ENCODE measurements around the gene KIAA1328. TPM values are rescaled to one million over a fixed set of nuclear protein-coding genes. Genes with fewer than 3 reads are reported as not detected.

The KIAA1328 gene
- total RNA-seq, 1 donor from 2014 or later: 11.6 TPM

DNA sequence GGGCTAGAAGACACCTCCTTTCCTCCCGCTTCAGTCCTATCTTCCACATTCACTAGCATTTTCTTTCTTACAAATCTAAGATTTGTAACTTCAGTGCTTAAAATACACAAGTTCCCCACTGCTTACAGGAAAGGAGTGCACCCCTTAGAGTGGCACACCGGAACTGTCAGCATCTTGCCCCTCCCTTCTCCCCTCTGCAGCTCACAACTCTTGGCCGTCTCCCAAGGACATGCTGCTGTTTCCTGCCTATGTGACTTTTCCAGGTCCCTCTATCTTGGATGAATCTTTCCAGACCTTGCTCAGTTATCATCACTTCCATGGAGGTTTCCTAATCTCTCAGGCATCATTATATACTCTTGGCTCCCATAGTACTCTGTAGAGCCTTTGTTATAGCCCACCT, 401.8 kb downstream of the KIAA1328 start:
- no peaks in the 10 kb centered on the region for H3K9me3 Mint-ChIP-seq
- TF ChIP-seq, protein P1, sequence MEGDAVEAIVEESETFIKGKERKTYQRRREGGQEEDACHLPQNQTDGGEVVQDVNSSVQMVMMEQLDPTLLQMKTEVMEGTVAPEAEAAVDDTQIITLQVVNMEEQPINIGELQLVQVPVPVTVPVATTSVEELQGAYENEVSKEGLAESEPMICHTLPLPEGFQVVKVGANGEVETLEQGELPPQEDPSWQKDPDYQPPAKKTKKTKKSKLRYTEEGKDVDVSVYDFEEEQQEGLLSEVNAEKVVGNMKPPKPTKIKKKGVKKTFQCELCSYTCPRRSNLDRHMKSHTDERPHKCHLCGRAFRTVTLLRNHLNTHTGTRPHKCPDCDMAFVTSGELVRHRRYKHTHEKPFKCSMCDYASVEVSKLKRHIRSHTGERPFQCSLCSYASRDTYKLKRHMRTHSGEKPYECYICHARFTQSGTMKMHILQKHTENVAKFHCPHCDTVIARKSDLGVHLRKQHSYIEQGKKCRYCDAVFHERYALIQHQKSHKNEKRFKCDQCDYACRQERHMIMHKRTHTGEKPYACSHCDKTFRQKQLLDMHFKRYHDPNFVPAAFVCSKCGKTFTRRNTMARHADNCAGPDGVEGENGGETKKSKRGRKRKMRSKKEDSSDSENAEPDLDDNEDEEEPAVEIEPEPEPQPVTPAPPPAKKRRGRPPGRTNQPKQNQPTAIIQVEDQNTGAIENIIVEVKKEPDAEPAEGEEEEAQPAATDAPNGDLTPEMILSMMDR (conservative IDR thresholded peaks at IDR 0.05): no peak
- H3K4me1 Mint-ChIP-seq (ENCODE audit: unreplicated experiment): no peaks in the 10 kb centered on the region
- H3K36me3 Mint-ChIP-seq: peaks cover 4% of the 10 kb centered on the region
- H3K4me3 Mint-ChIP-seq: no peak overlapping the region
- H3K27ac Mint-ChIP-seq: no peak overlapping the region
- no peaks in the 10 kb centered on the region for H3K27me3 Mint-ChIP-seq
- DNase-seq (ENCODE audit: extremely low spot score, unreplicated experiment): no peak

DNA sequence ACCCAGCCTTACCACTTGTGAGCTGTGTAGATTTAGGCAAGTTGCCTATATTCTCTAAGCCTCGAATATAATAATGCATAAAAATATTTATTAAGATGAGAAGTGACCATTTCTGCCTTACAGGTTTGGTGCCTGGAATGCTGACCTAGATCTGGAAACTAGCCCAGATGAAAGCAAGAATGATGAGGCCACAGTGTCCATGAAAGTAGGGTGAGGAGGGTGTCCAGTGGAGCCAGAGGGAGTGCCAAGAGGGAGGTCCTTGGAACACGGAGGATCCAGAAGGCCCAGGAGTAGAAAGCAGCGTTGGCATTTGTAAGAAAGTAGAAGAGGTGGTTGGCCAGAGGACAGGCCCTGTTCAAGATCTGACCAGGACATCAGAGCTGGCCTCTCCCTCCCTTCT, 402.3 kb downstream of the KIAA1328 start:
- no peak for DNase-seq (ENCODE audit: extremely low spot score, unreplicated experiment)
- Mint-ChIP-seq H3K27ac (no peak overlapping the region), H3K4me3 (no peak overlapping the region), H3K36me3 (peaks cover 4% of the 10 kb centered on the region), H3K9me3 (no peaks in the 10 kb centered on the region), H3K27me3 (no peaks in the 10 kb centered on the region), H3K4me1 (ENCODE audit: unreplicated experiment) (no peaks in the 10 kb centered on the region)
- TF ChIP-seq, protein P1 (conservative IDR thresholded peaks at IDR 0.05): no peak

DNA sequence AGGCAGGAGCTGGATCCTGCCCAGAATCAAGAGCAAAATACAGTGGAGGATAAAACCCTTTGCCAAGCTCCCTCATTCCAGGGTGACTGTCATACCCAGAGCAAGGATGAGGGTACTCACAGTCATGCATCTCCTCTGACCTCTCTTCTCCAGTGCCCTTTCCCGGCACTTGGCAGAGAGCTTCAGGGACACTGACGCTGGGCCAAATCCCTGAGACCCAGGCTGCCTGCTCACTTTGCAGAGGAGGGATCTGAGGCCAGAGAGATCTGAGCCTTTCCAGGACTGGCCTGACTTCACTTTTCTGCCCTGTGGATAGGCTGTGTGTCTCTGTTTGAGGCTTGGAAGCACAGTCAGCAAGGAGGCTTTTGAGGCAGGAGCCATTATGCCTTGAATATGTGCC, 406.7 kb downstream of the KIAA1328 start:
- H3K27me3 Mint-ChIP-seq: peaks cover 5% of the 10 kb centered on the region
- no peaks in the 10 kb centered on the region for H3K36me3 Mint-ChIP-seq
- peaks cover 4% of the 10 kb centered on the region for H3K4me1 Mint-ChIP-seq (ENCODE audit: unreplicated experiment)
- H3K27ac Mint-ChIP-seq: no peak overlapping the region
- no peak for DNase-seq (ENCODE audit: extremely low spot score, unreplicated experiment)
- H3K9me3 Mint-ChIP-seq: no peaks in the 10 kb centered on the region
- TF ChIP-seq, protein P1 (conservative IDR thresholded peaks at IDR 0.05): no peak
- H3K4me3 Mint-ChIP-seq: no peak overlapping the region

DNA sequence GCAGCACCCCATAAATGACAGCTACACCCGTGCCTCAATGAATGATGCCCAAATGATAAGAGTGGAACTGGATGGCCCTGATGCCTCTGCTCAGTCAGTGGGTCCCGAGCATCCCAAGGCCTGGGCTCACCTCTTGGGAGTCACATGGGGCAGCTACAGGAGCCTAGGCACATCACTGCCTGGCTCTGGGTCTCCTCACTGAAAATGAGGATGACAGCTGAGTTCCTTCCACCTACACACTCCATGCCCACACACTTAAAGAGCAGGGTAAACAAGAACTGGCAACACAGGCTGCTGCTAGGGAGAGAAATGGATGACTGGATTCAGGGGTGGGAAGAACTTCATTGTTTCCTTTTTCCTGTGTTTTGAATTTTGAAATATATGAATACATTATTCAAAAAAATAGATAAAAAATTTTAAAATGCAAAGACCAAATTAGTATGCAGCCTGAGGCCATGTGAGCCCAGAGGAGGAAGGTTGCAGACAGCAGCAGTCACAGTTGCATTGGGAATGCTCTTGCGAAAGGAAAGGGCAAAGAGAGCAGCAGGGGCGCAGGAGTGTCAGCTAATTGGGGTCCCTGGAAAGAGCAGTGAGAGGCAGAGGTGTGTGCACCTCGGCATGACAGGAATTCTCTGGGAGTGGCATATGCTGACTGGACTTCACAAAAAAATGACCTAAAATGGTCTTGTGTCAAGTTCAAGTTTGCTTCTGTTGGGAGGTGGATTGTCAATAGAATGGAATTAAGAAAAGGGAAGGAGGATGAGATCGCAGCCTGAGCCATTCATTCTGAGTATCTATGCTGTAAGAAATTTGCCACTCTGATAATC, 409.6 kb downstream of the KIAA1328 start:
- Mint-ChIP-seq H3K4me1 (ENCODE audit: unreplicated experiment) (peaks cover 13% of the 10 kb centered on the region), H3K27me3 (peaks cover 13% of the 10 kb centered on the region), H3K9me3 (no peaks in the 10 kb centered on the region), H3K36me3 (no peaks in the 10 kb centered on the region), H3K27ac (no peak overlapping the region), H3K4me3 (no peak overlapping the region)
- no peak for DNase-seq (ENCODE audit: extremely low spot score, unreplicated experiment)
- TF ChIP-seq, protein P1 (conservative IDR thresholded peaks at IDR 0.05): no peak

DNA sequence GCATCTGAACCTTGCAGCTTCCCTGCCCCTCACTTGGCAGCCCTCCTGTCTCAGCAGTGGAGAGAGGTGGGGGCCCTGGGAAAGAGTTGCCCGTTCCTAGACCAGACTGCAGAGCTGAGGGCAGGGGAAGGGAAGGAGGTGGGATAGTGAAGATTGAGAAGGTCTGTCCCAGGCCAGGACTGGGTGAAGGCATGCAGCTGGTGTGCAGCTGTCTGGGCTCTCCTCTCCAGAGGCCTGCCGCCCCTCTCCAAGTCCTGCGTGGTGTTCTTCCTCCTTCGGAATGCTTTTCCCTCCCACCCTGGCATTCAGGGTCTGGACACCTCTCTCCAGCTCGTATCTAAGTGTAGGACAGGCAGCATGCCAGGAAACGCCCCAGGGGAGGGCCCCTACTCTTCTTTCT, 413.2 kb downstream of the KIAA1328 start:
- peaks cover 19% of the 10 kb centered on the region for H3K4me1 Mint-ChIP-seq (ENCODE audit: unreplicated experiment)
- TF ChIP-seq, protein P1 (conservative IDR thresholded peaks at IDR 0.05): no peak
- no peak overlapping the region for H3K4me3 Mint-ChIP-seq
- peaks cover 31% of the 10 kb centered on the region for H3K27me3 Mint-ChIP-seq
- H3K9me3 Mint-ChIP-seq: no peaks in the 10 kb centered on the region
- DNase-seq (ENCODE audit: extremely low spot score, unreplicated experiment): no peak
- no peak overlapping the region for H3K27ac Mint-ChIP-seq
- peaks cover 4% of the 10 kb centered on the region for H3K36me3 Mint-ChIP-seq
